ENCODE results near the gene SYNGR2. TPM values are rescaled to one million over a fixed set of nuclear protein-coding genes. Genes with fewer than 3 reads are reported as not detected.

Gene SYNGR2
- total and polyA plus RNA-seq, 9 of the 15 experiments (the other 6 are each of a cell fraction or from before 2014, with no cell fraction given) = 1.4 to 173 (median 87.8) TPM

DNA sequence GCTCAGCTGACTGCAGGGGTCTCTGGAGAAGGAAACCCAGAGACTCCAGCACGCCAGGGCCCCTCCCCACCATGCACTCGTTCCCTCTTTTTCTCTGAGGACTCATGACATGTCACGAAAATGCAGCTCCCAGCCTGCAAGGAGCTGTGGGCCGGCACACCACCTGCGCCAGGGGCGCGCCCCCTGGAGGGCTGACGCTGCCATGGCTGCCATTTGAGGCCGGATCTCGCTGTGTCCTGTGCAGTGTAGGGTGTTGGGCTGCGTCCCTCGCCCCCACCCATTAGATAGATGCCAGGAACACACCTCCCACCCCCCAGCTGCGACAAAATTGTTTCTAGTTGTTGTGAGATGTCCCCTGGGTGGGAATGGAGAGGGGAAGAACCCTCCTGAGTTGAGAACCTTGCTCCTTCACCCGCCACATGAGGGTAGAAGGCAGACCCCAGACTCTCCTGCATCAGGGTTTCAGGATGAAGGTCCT is 8.2 kb downstream of the SYNGR2 start (continued):
- TF ChIP-seq SRSF3 (IDR thresholded peaks at IDR 0.05; ENCODE audit: insufficient read depth, low read length) (no peak), SNIP1 (IDR thresholded peaks at IDR 0.05; ENCODE audit: low read depth) (no peak), MCM3 (IDR thresholded peaks at IDR 0.05) (no peak), EP300 (IDR thresholded peaks at IDR 0.05; ENCODE audit: low read length) (no peak), PTTG1 (tag; IDR thresholded peaks at IDR 0.05; ENCODE audit: low read depth) (no peak), CEBPB (tag; IDR thresholded peaks at IDR 0.05) (no peak), STAT5B (CRISPR knock-in tag; IDR thresholded peaks at IDR 0.05) (no peak), ZNF583 (CRISPR knock-in tag; IDR thresholded peaks at IDR 0.05) (no peak), ZNF785 (CRISPR knock-in tag; IDR thresholded peaks at IDR 0.05) (no peak), MED1 (CRISPR knock-in tag; IDR thresholded peaks at IDR 0.05; ENCODE audit: borderline replicate concordance) (no peak), FIP1L1 (IDR thresholded peaks at IDR 0.05; ENCODE audit: low read depth, low read length, poor library complexity, severe bottlenecking) (peak; percentile 29), ZNF57 (CRISPR knock-in tag; IDR thresholded peaks at IDR 0.05) (no peak), KHSRP (IDR thresholded peaks at IDR 0.05) (no peak), ZFP1 (CRISPR knock-in tag; IDR thresholded peaks at IDR 0.05) (no peak), BRD4 (IDR thresholded peaks at IDR 0.05) (no peak), ZC3H11A (IDR thresholded peaks at IDR 0.05; ENCODE audit: low read depth, low read length) (no peak), CBX1 (IDR thresholded peaks at IDR 0.05; ENCODE audit: low read depth) (no peak), TCFL5 (CRISPR knock-in tag; conservative IDR thresholded peaks at IDR 0.05) (no peak)
- TF ChIP-seq, protein P1, sequence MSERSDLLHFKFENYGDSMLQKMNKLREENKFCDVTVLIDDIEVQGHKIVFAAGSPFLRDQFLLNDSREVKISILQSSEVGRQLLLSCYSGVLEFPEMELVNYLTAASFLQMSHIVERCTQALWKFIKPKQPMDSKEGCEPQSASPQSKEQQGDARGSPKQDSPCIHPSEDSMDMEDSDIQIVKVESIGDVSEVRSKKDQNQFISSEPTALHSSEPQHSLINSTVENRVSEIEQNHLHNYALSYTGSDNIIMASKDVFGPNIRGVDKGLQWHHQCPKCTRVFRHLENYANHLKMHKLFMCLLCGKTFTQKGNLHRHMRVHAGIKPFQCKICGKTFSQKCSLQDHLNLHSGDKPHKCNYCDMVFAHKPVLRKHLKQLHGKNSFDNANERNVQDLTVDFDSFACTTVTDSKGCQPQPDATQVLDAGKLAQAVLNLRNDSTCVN (CRISPR knock-in tag; IDR thresholded peaks at IDR 0.05) = no peak
- TF ChIP-seq, protein P2, sequence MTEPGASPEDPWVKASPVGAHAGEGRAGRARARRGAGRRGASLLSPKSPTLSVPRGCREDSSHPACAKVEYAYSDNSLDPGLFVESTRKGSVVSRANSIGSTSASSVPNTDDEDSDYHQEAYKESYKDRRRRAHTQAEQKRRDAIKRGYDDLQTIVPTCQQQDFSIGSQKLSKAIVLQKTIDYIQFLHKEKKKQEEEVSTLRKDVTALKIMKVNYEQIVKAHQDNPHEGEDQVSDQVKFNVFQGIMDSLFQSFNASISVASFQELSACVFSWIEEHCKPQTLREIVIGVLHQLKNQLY (CRISPR knock-in tag; conservative IDR thresholded peaks at IDR 0.05) = no peak
- TF ChIP-seq, protein P3, sequence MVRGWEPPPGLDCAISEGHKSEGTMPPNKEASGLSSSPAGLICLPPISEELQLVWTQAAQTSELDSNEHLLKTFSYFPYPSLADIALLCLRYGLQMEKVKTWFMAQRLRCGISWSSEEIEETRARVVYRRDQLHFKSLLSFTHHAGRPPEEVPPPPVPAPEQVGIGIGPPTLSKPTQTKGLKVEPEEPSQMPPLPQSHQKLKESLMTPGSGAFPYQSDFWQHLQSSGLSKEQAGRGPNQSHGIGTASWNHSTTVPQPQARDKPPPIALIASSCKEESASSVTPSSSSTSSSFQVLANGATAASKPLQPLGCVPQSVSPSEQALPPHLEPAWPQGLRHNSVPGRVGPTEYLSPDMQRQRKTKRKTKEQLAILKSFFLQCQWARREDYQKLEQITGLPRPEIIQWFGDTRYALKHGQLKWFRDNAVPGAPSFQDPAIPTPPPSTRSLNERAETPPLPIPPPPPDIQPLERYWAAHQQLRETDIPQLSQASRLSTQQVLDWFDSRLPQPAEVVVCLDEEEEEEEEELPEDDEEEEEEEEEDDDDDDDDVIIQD (CRISPR knock-in tag; IDR thresholded peaks at IDR 0.05) = no peak
- TF ChIP-seq, protein P4, sequence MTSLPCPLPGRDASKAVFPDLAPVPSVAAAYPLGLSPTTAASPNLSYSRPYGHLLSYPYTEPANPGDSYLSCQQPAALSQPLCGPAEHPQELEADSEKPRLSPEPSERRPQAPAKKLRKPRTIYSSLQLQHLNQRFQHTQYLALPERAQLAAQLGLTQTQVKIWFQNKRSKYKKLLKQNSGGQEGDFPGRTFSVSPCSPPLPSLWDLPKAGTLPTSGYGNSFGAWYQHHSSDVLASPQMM (CRISPR knock-in tag; IDR thresholded peaks at IDR 0.05) = no peak
- TF ChIP-seq, protein P5, sequence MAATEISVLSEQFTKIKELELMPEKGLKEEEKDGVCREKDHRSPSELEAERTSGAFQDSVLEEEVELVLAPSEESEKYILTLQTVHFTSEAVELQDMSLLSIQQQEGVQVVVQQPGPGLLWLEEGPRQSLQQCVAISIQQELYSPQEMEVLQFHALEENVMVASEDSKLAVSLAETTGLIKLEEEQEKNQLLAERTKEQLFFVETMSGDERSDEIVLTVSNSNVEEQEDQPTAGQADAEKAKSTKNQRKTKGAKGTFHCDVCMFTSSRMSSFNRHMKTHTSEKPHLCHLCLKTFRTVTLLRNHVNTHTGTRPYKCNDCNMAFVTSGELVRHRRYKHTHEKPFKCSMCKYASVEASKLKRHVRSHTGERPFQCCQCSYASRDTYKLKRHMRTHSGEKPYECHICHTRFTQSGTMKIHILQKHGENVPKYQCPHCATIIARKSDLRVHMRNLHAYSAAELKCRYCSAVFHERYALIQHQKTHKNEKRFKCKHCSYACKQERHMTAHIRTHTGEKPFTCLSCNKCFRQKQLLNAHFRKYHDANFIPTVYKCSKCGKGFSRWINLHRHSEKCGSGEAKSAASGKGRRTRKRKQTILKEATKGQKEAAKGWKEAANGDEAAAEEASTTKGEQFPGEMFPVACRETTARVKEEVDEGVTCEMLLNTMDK (IDR thresholded peaks at IDR 0.05; ENCODE audit: borderline replicate concordance, insufficient read depth, low read depth, low read length, poor library complexity, severe bottlenecking) = peak; percentile 89
- TF ChIP-seq, protein P6, sequence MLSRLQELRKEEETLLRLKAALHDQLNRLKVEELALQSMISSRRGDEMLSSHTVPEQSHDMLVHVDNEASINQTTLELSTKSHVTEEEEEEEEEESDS (CRISPR knock-in tag; IDR thresholded peaks at IDR 0.05) = no peak

Measured in K562 (cell line).